G401.6 (cell line): ENCODE results near the gene NAPG.
A peak's percentile ranks its signal among the peaks of the same experiment; 100 is the strongest.
"Not testable (repeated sequence)": the region's sequence is repeated elsewhere in the genome, so short reads cannot be mapped to it uniquely, and the experiment has no call there.

ENCODE experiments used
- FAIRE-seq: peaks from 2 replicates; lab custom pipeline; 2012; peaks lifted over from hg19 to GRCh38; lab: Jason Lieb, UNC

NAPG gene

DNA sequence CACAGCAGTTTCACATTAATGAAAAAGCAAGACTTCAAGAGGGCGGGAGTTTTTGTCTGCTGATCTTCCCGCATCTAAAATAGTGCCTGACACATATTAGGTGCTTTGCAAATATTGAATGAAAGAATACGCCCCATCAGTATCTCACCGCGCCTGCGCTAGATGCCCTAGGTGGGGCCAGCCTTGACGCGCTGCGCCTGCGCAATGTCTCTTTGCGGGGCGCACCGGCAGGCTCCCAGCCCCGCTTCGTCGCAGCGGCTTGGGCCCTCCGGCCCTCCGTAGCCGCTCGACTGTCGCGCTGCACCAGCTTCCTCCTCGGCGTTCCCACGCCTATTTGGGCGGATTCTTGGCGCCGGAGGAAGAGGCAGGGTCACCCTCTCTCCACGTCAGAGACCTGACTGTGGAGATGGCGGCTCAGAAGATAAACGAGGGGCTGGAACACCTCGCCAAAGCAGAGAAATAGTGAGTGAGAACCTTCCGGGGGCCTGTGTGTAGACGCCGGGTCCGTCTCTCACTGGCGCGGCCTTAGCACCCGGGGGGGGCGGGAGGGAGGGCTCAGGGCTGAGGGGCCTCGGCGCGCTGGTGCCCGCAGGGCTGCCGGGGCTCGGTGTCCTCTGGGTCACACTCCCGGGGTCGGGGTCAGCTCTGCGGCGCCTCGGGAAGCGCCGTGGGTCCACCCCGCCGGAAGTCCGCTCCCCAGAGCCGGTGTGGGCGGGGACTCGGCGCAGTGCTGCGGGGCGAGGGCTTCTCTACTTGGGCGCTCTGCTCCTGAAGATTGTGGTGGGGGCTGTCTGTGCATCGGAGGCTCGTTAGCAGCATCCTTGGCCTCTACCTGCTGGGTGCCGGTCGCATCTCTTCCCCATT, at the start of gene NAPG:
Gene NAPG (plus strand): TSS at position 331 of the 864 bp plus-strand sequence. CDS start 76 bp downstream, at position 407.
- peak; percentile 73 for FAIRE-seq

DNA sequence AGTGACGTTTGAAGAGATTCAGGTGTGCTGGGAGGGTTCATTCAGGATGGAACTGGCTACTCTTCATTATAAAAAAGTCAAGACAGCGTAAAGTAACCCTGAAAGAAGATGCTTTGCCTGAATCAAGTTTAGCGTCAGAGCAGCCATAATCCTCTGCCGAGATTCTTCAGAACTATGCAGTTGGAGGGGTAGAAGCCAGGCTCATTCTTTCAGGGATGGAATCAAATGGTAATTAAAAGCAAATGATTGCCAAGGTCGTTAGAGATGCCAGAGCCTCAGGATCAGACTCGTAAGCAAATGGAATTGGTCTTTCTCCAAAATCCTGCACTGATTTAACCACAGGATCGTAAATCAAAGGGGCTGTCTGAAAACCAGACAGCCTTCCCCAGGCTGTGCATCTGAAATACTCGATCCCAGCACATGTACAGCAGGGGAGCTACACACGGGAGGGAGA, 49.5 kb upstream of the NAPG start:
- no peak for FAIRE-seq

DNA sequence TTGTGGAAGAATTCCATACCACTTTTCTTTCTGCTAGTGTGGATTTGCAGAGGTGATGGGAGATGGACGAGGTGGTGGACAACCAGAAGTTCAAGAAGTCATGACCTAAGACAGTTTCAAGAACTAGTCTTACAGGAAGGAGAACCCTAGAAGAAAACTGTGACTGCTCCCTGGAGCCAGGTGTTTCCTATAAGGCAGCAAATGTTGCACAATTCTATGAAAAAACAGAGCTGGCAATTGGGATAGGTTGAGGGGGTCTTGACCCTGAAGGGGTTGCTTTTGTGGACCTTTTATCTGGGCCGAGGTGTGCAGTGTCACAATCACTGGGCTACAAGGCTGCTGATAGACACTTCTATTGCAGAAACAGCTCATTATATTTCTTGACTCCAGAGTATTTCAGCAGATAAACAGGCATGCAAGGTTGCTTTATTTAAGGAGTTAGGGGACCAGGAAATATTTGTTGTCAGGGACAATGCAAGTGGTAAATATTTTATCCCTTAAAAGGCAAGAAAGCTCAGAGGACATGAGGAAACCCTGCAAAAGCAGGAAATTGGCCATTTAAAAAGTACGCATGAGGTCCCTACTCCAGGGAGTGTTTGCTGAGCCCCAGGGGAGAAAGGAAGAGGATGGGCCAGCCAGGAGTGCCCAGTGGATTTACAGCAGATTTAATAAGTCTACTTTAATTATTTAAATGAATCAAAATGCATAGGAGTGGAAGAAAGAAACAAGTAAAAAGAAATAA, 48.5 kb upstream of the NAPG start:
- FAIRE-seq = no peak

DNA sequence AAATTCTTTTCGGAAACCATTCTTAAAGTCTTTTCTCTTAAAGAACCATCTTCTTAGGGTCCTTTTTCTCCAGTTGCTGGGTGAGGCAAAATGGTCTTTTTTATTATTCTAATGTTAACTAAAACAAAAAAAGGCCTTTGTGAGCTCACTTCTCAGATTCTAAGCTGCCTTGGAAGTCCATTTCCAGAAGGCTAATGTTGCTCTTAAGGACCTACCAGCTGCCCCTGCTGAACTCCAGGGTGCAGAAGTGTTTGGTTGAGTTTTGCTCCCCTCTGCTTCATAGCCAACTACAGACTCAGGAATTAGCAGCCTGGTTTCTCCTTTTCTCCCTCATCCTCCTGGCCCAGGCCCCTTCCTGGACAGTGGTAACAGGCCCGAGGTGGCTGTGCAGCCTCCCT, 48.0 kb upstream of the NAPG start:
- FAIRE-seq = no peak

DNA sequence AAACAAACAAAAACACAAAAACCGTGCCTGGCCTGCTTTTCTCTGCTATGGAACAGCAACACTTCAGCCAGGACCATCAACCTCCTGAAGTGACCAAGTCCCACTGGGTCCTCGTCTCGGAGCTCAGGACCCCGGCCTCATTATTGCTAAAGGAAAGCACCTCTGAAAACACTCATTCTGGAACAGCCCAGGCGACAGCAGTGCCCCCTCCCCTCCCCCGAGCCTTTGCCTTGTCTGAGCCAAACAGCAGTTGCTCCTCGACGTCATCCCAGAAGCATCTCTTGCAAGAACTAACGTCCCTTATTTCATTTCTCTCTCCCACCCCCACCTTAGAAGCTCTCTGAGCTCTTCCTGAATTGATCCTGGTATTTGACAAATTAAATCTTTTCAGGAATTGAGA, 44.0 kb upstream of the NAPG start:
- FAIRE-seq = no peak

DNA sequence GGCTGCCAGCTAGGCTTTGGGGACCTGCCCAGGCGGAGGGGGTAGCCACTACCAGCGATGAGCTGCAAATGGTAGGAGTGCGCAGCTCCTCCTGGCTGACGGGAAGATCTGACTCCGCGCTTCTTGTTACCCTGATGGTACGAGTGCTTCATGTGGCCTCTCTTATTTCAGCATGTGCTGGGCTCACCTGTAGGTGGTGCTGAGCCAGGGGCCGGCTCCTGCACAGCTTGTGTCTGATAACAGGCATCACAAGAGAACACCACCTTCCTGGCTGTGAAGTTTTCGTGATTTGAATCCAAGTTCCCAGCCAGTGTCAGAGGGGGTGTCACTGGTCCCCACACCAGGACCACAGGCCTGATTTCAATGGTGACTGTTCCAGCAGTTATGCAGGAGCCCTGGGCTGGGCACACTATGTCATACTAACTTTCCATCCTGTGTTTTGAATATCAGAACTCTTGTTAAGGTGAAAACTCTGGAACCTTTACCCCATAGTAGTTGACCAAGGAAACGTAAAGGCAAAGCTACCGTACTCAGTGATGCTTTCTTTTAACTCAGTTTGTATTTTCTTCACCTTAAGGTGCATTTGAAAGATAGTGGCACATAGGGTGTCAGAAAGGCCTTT, 43.4 kb upstream of the NAPG start:
- FAIRE-seq = no peak

DNA sequence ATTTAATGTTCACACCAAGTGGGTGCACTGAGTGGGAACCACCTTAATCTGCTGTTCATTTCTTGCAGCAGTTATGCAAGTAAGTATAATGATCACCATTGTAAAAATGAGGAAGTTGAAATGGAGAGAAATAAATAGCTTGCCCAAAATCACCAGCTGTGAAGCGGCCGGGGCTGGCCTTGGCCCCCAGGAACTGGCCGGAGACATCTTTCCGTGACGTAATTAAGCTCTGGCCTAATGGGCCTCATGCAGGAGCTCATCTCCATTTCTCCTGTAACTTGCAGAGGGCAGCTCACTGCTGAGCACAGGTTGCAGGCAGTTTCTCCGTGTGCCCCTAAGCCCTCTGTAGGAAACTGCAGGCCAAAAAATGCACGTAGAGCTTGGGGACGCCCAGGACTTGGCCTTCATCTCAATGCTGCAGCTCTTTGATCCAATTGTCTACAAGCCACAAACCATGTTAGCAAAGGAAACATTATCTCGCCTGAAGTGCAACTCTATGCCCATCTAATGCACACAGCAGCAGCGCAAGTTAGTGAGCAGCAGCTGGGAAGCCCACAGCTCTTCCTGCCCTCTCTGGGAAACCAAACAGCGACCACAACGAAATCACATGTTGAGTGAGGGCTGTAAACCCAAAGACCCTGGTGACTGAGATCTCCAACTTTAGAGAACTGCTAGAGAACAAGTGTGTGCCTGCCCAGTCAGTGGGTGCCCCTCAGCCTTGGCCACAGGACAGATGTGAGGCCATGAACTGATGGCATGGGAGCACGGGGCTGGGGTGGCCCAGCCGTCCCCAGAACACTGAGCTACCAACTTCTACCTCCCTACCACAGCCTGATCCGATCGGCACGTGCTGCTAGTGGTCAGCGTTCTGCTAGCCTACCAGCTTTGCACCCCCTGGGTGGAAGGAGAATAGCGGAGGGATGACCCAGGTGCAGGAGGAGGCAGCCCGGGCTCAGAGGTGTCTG, 42.6 kb upstream of the NAPG start:
- no peak for FAIRE-seq

DNA sequence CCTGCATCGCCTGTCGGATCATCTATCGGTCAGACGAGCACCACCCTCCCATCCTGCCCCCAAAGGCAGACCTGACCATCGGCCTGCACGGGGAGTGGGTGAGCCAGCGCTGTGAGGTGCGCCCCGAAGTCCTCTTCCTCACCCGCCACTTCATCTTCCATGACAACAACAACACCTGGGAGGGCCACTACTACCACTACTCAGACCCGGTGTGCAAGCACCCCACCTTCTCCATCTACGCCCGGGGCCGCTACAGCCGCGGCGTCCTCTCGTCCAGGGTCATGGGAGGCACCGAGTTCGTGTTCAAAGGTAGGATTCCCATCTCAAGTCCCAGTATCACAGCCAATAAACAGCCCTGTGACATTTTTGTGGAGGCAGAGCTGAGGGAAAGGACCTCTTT, 40.4 kb upstream of the NAPG start:
- no peak for FAIRE-seq

DNA sequence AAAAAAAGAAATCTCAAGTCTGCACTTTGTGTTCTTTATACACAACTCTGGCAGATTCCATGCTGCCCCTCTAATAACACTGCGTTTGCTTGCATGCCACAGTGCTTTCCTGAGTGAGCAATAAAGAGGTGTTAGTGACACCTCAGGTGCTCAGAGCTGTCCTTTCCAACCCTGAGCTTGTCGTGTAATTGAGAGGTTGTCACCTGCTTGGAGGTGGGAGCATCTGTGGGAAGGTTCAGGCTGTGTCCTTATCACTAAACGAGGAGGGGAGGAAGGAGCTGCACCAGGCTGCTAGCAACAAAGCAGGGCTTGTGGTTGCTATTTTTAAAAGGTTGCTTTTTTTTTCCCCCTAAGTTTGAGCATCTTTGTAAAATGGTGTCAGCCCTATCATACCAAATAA, 39.5 kb upstream of the NAPG start:
- no peak for FAIRE-seq

DNA sequence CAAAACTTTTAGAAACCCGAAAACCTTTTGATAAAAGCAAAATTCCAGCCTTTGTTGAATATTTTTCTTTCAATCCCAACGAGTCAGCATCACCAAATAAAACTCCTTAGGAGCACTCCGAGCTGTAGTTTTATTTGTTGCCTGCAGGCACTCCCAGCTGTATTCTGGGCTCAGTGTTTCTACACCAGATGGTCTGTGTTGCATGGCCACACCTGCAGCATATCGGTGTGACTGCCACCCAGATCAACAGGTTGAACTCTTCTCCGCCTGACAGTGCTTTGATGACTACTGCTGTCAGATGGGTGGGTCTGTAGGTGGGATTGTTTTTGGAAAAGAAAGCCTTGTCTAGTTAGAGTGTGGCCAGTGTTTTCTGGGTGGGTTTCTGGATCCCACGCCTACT, 38.7 kb upstream of the NAPG start:
- no peak for FAIRE-seq

DNA sequence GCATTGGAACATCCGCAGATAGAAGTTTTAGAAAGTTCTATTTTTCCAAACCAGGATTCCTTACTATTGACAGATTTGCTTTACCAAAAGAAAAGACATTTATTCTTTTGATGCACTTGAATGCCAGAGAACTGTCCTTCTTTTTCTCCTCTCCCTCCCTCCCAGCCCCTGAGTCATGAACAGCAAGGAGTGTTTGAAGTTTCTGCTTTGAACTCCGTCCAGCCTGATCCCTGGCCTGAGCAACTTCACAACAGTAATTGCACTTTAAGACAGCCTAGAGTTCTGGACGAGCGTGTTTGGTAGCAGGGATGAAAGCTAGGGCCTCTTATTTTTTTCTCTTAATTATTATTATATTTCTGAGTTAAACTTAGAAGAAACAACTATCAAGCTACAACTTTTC, 37.8 kb upstream of the NAPG start:
- FAIRE-seq = no peak

DNA sequence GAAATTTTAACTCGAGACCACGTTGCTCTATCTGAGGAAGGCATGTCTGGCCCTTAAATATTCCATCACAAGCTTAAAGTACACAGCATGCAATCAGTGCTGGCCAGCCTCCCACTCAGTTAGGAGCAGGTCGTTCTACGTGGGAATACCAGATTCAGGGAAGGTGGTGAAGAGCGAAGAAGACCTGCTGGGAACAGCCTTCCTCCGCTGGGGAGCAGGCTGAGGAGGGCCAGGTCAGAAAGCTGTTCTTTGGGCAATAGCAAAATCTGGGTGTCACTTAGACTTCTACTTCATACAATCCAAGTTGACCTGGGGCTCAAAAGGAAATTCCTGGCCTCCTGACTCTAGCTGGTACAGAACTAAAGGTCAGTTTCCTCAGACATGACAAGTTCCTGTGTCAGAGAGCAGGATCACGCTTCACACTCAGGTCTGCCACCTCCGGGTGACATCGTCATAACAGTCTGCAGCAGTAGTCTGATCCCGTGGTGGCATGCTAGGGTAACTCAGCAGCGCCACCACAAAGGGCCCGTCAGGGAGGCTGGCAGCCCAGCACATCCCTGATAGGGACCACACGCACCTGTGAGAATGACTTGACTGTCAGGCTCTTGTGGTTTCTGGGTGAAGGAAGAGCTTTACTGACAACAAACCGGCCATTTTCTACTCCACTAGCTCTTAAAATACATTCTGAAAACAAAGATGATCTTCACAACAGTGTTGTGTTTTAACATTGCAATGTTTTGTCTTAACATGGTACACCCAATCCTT, 35.2 kb upstream of the NAPG start:
- no peak for FAIRE-seq

DNA sequence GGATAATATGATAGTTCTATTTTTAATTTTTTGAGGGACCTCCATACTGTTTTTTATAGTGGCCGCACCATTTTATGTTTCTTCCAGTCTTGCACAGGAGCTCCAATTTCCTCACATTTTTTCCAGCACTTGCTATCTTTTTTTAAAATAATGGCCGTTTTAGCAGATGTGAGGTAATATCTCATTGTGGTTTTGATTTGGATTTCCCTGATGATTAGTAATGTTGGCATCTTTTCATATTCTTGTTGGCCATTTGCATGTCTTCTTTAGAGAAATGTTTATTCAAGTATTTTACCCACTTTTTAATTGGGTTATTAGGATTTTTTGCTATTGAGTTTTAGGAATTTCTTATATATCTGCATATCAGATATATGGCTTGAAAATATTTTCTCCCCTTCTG, 29.9 kb upstream of the NAPG start:
- no peak for FAIRE-seq

DNA sequence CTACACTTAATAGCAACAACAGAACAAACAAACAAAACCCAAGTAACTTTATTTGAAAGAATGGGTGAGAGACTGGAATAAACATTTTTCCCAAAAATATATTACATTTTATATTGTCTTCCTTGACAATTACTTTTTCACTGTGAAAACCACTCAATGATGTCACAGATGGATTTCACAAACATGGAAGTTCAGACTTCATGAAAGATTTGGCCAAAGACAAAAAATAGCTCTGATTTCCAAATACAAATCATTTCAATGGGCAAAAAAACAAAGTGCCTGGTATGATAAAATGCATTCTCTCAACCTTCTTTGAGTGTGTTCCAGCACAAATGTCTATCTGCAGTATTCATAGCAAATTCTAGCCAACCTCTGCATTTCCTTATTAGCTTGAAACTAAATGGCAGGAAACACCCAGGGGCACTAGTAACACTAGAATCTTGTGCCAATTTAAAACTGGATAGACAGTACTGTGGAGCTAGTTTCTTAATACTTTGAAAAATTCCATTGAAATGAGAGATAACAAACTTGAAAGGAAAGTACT, 28.5 kb upstream of the NAPG start:
- FAIRE-seq = no peak

DNA sequence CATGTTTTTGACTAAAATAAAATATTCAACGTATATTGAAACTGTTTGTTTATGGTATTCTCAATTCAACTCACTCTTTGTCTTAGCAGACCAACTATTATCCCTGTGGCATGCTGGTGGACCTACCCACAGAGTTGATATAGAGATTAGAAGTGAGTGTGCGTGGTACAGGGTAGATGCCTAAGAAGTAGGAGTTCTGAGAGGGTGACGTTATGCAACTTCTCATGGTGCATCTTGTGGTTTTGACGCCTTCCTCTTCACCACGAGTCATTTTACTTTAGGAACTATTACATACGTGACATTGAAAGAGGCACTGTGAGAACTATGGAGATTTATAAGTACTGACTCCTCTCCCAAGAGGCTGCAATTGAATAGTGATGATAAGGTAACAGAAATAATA, 26.6 kb upstream of the NAPG start:
- FAIRE-seq = no peak

DNA sequence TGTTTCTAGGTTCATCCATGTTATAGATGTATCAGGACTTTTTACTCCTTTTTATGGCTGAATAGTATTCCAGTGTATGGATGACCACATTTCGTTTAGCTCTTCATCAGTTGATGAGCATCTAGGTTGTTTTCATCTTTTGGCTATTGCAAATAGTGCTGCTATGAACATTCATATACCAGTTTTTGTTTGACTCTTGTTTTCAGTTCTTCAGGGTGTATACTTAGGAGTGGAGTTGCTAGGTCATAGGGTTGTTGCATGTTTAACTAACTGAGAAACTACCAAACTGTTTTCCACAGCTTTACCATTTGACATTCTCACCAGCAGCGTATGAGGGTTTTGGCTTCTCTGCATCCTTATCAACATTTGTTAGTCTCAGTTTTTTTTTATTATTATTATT, 25.8 kb upstream of the NAPG start:
- no peak for FAIRE-seq

DNA sequence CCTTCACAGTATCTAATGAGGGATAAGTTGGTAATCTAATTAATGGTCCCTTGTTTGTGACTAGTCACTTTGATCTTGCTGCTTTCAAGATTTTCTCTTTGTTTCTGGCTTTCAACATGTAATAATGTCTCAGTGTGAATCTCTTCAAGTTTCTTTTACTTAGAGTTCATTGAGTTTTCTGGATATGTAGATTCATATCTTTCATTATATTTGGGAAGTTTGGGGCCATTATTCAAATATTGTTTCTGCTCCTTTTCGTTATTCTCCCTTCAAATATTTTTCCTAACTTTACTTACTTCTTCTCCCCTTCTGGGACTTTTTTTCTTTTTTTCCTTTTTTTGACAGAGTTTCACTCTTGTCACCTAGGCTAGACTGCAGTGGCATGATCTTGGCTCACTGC, 21.1 kb upstream of the NAPG start:
- FAIRE-seq = no peak

DNA sequence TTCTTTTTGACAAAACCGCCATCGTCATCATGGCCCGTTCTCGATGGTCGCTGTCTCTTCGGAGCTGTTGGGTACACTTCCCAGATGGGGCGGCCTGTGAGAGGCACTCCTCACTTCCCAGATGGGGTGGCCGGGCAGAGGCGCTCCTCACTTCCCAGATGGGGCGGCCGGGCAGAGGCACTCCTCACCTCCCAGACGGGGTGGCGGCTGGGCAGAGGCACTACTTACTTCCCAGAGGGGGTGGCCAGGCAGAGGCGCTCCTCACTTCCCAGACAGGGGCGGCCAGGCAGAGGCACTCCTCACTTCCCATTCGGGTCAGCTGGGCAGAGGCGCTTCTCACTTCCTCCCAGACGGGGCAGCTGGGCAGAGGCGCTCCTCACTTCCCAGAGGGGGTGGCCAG, 19.9 kb upstream of the NAPG start:
- FAIRE-seq = not testable (repeated sequence)

DNA sequence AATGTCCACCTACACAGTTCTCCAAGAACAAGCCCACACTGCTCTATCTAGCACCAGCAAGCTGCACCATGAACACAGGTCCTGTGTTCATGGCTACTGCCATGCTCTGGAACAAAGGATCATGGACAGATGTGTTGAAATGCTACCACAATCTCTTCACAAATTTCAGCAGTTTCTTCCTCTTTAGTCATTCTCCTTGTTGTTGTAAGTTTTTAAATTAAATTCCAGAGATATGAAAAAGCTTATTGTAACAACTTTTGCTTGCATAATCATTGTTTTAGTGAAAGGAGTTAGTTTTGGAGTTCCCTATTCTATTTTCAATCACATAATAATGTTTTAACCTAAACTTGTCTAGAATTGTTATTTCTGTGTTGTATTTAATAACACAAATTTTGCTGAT, 17.2 kb upstream of the NAPG start:
- FAIRE-seq = no peak

DNA sequence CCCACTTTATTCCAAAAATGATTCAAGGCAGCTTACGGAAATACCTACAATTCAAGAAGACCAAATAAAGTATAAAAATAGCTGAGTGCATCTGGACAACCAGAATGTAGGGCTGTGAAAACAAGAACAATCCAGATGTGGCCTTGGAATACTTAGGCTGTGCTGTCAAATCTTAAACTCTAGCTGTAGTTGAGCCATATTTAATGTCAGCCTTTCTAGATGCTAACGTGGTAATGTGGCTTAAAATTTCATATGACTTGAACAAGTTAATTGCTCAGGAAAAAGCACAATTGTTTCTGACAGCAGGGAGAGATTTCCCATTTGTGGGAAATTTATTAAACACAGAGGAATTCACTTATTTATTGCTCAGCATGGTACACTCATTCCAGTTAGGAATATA, 14.6 kb upstream of the NAPG start:
- no peak for FAIRE-seq

DNA sequence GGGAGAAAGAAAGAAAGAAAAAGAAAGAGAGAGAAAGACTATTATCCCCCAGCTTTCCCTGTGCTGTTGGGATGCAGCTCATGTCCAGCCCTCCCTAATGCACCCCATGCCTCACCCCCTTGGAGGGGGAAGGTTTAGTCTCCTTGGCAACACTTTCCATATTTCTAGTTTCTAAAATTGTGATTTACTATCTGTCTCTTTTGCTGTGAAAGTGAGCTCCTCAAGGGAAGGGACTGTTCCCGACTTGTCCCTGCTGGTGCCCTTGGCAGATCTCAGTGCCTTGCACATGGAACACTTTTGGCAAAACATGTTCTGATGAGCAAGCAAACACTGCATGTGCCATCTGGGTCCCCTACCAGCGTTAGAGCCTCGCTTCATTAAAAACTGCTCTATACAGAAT, 11.7 kb upstream of the NAPG start:
- FAIRE-seq = no peak
